Type B pancreatic cell (in vitro differentiated cells): ENCODE data around the gene UBXN2A. TPM values are rescaled to one million over a fixed set of nuclear protein-coding genes. Genes with fewer than 3 reads are reported as not detected.

Experiments
- DNase-seq: peaks from one replicate; pipeline ENCODE4 v3.0.0; 2021; ENCODE audit warnings: mixed read lengths; ENCODE audit not compliant: unreplicated experiment; ENCODE audit errors: extremely low spot score
- H3K27ac Mint-ChIP-seq: 2 replicates; pipeline ENCODE4 v1.8.0; 2021; ENCODE audit warnings: mild to moderate bottlenecking, mixed read lengths
- H3K27me3 Mint-ChIP-seq: 2 replicates; pipeline ENCODE4 v1.8.0; 2021; ENCODE audit warnings: mixed read lengths
- H3K36me3 Mint-ChIP-seq: 2 replicates; pipeline ENCODE4 v1.8.0; 2021; ENCODE audit warnings: mixed read lengths
- H3K4me1 Mint-ChIP-seq: one replicate; pipeline ENCODE4 v1.8.0; 2021; ENCODE audit warnings: mixed read lengths; ENCODE audit not compliant: unreplicated experiment
- H3K4me3 Mint-ChIP-seq: 2 replicates; pipeline ENCODE4 v1.8.0; 2021; ENCODE audit warnings: mild to moderate bottlenecking, mixed read lengths
- H3K9me3 Mint-ChIP-seq: 2 replicates; pipeline ENCODE4 v1.8.0; 2021; ENCODE audit warnings: mixed read lengths
- CTCF ChIP-seq: fragments of 200-600 bp; sonication (generic); conservative IDR thresholded peaks from 2 replicates; pipeline ENCODE4 v1.5.0; 2021; ENCODE audit warnings: antibody characterized with exemption, mild to moderate bottlenecking
- total RNA-seq: library from RNA; stranded (reverse); gene quantifications from 2 replicates; pipeline ENCODE4 v1.2.1, GENCODE V29; 2021; ENCODE audit warnings: low replicate concordance

Gene UBXN2A
- total RNA-seq, 1 donor from 2014 or later, result 20.7 TPM

- peaks cover 12% of the 10 kb centered on the region for H3K4me1 Mint-ChIP-seq
- no peak overlapping the region for H3K27ac Mint-ChIP-seq
- no peak for TF ChIP-seq CTCF
- H3K4me3 Mint-ChIP-seq, result no peak overlapping the region
- no peak for DNase-seq
- no peaks in the 10 kb centered on the region for H3K27me3 Mint-ChIP-seq
- peaks cover 4% of the 10 kb centered on the region for H3K9me3 Mint-ChIP-seq
- peaks cover under 1% of the 10 kb centered on the region for H3K36me3 Mint-ChIP-seq
Measured at GRCh38 chr2:23904215-23904614, 36.0 kb upstream of the UBXN2A start.

- Mint-ChIP-seq H3K4me3 (no peak overlapping the region), H3K36me3 (peaks cover 4% of the 10 kb centered on the region), H3K27ac (no peak overlapping the region), H3K4me1 (peaks cover 12% of the 10 kb centered on the region), H3K27me3 (no peaks in the 10 kb centered on the region), H3K9me3 (peaks cover 4% of the 10 kb centered on the region)
- TF ChIP-seq CTCF, result no peak
- no peak for DNase-seq
Measured at GRCh38 chr2:23904692-23905091, 35.6 kb upstream of the UBXN2A start.

DNA sequence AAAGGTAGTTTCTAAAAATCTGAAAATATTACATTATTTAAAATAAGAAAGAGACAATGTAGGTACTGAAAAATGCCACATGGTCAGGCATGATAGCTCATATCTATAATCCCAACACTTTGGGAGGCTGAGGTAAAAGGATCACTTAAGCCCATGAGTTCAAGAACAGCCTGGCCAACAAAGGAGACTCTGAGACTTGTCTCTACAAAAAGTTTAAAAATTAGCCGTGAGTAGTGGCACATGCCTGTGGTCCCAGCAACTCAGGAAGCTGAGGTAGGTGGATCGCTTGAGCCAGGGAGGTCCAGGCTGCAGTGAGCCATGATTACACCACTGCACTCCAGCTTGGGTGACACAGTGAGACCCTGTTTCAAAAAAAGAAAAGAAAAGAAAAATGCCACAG, 35.1 kb upstream of the UBXN2A start:
- H3K27ac Mint-ChIP-seq, result no peak overlapping the region
- H3K36me3 Mint-ChIP-seq, result peaks cover 4% of the 10 kb centered on the region
- TF ChIP-seq CTCF, result no peak
- H3K4me1 Mint-ChIP-seq, result peaks cover 12% of the 10 kb centered on the region
- H3K4me3 Mint-ChIP-seq, result no peak overlapping the region
- peaks cover 4% of the 10 kb centered on the region for H3K9me3 Mint-ChIP-seq
- DNase-seq, result no peak
- H3K27me3 Mint-ChIP-seq, result no peaks in the 10 kb centered on the region

GRCh38 chr2:23912054-23912453, 28.2 kb upstream of the UBXN2A start:
- TF ChIP-seq CTCF, result no peak
- no peaks in the 10 kb centered on the region for H3K9me3 Mint-ChIP-seq

DNA sequence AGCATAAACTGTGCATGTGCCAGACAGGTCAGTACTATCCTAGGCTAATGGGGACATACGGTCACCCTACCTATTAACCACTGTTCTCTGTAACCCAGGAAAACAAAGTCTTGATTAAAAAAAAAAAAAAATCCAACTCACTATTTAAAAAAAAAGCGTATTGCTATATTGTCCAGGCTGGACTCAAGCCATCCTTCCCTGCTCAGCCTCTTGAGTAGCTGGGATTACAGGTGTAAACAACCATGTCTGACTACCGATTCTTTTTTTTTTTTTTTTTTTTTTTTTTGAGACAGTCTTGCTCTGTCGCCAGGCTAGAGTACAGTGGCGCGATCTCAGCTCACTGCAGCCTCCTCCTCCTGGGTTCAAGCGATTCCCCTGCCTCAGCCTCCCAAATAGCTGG, 24.9 kb upstream of the UBXN2A start:
- H3K36me3 Mint-ChIP-seq, result peaks cover 6% of the 10 kb centered on the region

More at GRCh38 chr2:23912054-23912453, 28.2 kb upstream of the UBXN2A start:
- Mint-ChIP-seq H3K4me1 (peaks cover 13% of the 10 kb centered on the region), H3K27ac (no peak overlapping the region), H3K4me3 (no peak overlapping the region), H3K27me3 (no peaks in the 10 kb centered on the region), H3K36me3 (peaks cover 4% of the 10 kb centered on the region)
- DNase-seq, result no peak

More for the DNA sequence above, 24.9 kb upstream of the UBXN2A start:
- Mint-ChIP-seq H3K27ac (no peak overlapping the region), H3K27me3 (no peaks in the 10 kb centered on the region), H3K4me3 (no peak overlapping the region), H3K4me1 (peaks cover 18% of the 10 kb centered on the region), H3K9me3 (no peaks in the 10 kb centered on the region)
- DNase-seq, result no peak
- TF ChIP-seq CTCF, result no peak
